Measurements from ENCODE around the gene FOS.

Gene FOS

GRCh38 chr14:75322746-75323145 is 44.1 kb downstream of the FOS start:
- DNase-seq: no peak

GRCh38 chr14:75323571-75323970 is 44.9 kb downstream of the FOS start:
- no peak for DNase-seq

- DNase-seq: no peak
Observed at GRCh38 chr14:75328558-75329155, 50.0 kb downstream of the FOS start.

GRCh38 chr14:75329369-75329768 is 50.7 kb downstream of the FOS start:
- DNase-seq: no peak

DNA sequence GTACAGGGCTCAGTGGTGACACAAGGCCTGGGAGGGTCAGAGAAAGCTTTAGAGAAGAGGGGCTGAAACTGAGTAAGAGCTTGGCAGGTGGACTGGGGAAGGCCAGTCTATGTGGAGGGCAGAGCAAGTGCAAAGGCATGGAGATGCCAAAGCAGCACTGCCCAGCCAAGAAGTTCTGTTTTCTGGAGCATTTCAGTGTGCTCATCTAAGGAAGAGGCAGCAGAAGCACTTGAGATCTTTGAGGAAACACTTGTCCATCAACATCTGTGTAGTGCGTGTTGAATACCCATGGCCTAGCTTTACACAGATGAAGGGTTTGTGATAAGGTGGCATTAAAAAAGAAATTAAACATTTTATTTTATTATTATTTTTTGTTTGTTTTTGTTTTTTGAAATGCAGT is 52.8 kb downstream of the FOS start:
- no peak for DNase-seq
